Mucosa of descending colon (tissue), 3 donors: ENCODE data around the gene PSG5. TPM values are rescaled to one million over a fixed set of nuclear protein-coding genes. Genes with fewer than 3 reads are reported as not detected.
"Not testable (repeated sequence)": the region's sequence is repeated elsewhere in the genome, so short reads cannot be mapped to it uniquely, and the experiment has no call there.

Experiments used
- ATAC-seq: fragments of 200-7000 bp; cut with Tn5 transposase; one replicate; pipeline ENCODE4 v1.9.1; 2020; ENCODE audit warnings: mild to moderate bottlenecking, moderate library complexity
- DNase-seq, 3 donors: peaks; one replicate each; pipeline ENCODE4 v3.0.0-alpha.2; 2020
- H3K36me3 ChIP-seq: fragments of 200-600 bp; one replicate; pipeline ENCODE4 v1.8.0; 2021; ENCODE audit warnings: low read depth, mild to moderate bottlenecking
- H3K4me1 ChIP-seq: fragments of 200-600 bp; one replicate; pipeline ENCODE4 v1.8.0; 2021; ENCODE audit warnings: low read depth, mild to moderate bottlenecking
- H3K4me3 ChIP-seq: fragments of 200-600 bp; one replicate; pipeline ENCODE4 v1.8.0; 2021; ENCODE audit warnings: mild to moderate bottlenecking
- H3K9me3 ChIP-seq: fragments of 200-600 bp; one replicate; pipeline ENCODE4 v1.8.0; 2021; ENCODE audit warnings: mild to moderate bottlenecking
- intact Hi-C, 2 donors: fragments of 100-400 bp; cut with DNase I in 1 of 2; cut with micrococcal nuclease in 1 of 2; formaldehyde crosslinking; loops; one replicate each; pipeline versions ENCODE4 v1.11.0 to v1.11.1; 2022; cut with DNase I, micrococcal nuclease
- total RNA-seq, 3 donors: library from RNA; stranded (reverse); fragmentation: NEBNext Ultra II Directional in 2 of 3; extraction: Animal tissue kit (Norgen Biotek cat#: 25700) in 2 of 3; gene quantifications; one replicate each; pipeline versions ENCODE4 v1.2.1 to v1.2.4, GENCODE V29; 2021 to 2023
- TF ChIP-seq, protein P1 (sequence below): fragments of 200-600 bp; IDR thresholded peaks from one replicate; pipeline ENCODE4 v1.8.0; 2022; ENCODE audit warnings: antibody characterized with exemption, mild to moderate bottlenecking
- donor health status: DM: no; HTN: no; CAD: no; lungs with moderate emphysema.
- donor health status: DM: no; HTN: no; CAD: no.
- donor health status: DM: no; HTN: yes; CAD: no.

The PSG5 gene
- total RNA-seq, 3 donors from 2014 or later = not detected

- ATAC-seq, H3K4me3 ChIP-seq, H3K9me3 ChIP-seq, DNase-seq, intact Hi-C loops, H3K36me3 ChIP-seq, H3K4me1 ChIP-seq: not testable (repeated sequence)
Measured at GRCh38 chr19:43181869-43182771, 4.2 kb downstream of the PSG5 start.

DNA sequence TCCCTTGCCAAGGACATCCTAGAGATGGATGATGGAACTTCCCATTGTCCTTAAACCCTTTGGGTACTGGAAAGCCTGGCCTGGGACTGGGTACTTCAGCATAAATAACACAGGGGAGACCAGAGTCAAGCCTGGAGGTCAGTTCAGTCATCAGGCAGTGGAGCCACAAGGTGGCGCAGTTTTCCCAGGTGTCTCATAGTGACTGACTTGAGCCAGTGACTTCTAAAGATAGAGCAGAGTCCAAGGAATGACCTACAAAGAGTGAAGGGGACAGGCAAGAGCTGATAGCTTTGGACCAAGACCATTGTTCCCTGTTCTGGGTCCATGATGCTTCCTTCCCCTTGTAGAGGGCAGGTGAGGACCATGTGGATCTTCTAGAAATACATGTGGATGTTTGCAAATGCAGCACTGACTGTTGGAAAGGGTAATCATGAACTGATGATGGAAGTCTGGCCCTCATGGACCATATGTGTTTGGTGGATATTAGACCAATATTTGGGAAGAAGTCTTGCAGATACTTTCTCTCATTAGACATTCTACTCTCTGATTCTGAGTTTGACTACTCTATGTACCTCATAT lies 6.7 kb downstream of the PSG5 start:
- H3K4me1 ChIP-seq, H3K9me3 ChIP-seq, intact Hi-C loops, H3K4me3 ChIP-seq, H3K36me3 ChIP-seq, ATAC-seq: not testable (repeated sequence)
- peak in 1 of 3 donors; percentile 16 for DNase-seq

DNA sequence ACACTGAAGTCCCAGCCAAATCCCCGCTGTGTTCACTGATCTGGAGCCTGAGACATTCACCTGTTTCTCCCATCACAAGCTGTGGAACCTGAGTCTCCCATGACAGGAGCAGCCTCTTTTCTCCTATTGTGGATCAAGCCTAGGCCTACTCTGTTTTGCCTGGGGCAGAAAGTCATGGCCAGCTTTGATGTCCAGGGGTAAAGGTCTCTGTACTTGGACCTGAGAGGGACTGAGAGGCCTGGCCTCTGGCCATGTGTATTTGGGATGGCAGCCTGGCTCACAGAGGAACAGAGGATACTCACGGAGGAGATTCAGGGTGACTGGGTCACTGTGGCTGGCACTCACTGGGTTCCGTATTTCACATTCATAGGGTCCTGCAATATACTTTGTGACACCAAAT lies 7.8 kb downstream of the PSG5 start:
- H3K36me3 ChIP-seq, DNase-seq, H3K4me1 ChIP-seq, intact Hi-C loops, H3K9me3 ChIP-seq, H3K4me3 ChIP-seq, ATAC-seq: not testable (repeated sequence)

DNA sequence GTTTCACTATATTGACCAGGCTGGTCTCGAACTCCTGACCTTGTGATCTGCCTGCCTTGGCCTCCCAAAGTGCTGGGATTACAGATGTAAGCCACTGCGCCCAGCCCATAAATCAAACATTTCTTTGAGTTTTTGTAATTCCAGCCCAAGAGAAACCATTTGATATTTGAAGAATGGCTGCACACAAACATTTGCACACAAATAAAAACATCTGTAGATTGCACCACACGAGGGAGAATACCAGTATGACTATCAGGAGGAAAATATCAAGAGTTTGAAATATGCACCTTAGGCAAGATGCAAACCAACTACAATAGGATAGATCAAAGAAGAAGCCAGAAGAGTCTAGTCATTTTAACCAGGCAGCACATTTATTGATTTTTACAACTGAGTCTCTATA lies 20.4 kb downstream of the PSG5 start:
- ATAC-seq, H3K36me3 ChIP-seq, intact Hi-C loops, H3K4me3 ChIP-seq, H3K4me1 ChIP-seq, H3K9me3 ChIP-seq, DNase-seq: not testable (repeated sequence)

DNA sequence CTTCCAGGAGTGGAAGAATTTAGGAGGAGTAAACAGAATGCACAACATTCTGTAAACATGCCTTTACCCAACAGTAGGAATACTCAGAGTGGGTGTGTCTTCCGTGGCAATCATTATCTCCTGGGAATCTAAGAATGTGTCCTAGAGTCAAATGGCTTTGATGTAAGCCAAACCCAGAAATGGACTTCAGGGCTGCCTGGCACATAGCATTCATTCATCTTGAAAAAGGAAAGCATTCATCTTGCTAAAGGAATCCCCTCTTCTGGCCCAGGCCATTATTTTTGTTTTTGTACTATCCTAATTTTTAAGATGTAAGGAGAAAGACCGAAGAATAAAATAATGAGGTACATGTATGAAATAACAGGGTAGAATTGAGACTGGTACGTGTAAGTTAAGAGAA lies 23.2 kb downstream of the PSG5 start:
- DNase-seq, H3K9me3 ChIP-seq, H3K4me3 ChIP-seq, intact Hi-C loops, H3K4me1 ChIP-seq, H3K36me3 ChIP-seq, ATAC-seq: not testable (repeated sequence)

GRCh38 chr19:43162261-43162660 lies 24.1 kb downstream of the PSG5 start:
- H3K4me1 ChIP-seq, H3K36me3 ChIP-seq, DNase-seq, ATAC-seq, H3K4me3 ChIP-seq, H3K9me3 ChIP-seq, intact Hi-C loops: not testable (repeated sequence)

DNA sequence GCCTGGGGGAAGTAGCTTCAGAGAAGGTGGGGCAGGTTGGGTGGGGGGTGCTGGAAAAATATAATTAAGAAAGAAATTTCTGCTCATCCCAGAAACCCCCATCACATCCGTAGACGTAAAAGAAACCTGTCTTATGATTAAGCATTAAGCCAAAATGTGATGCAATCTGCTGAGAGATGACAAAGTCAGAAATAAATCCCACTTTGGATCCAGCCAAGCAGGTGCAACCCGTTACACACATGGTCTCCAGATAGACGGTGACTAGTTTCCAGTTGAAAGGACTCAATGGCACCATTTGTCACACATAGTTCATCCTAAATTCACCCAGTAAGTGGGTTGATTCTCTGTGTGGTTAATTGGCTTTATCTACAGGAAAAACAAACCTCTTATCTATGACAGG lies 34.1 kb downstream of the PSG5 start:
- H3K9me3 ChIP-seq = no peaks in the 10 kb centered on the region

GRCh38 chr19:43149788-43150187 lies 36.5 kb downstream of the PSG5 start:
- H3K4me1 ChIP-seq, intact Hi-C loops, H3K9me3 ChIP-seq, H3K36me3 ChIP-seq, H3K4me3 ChIP-seq, DNase-seq, ATAC-seq: not testable (repeated sequence)

More for the DNA sequence above, 34.1 kb downstream of the PSG5 start:
- DNase-seq (no peak), ATAC-seq (no peak)
- Histone ChIP-seq H3K36me3 (no peaks in the 10 kb centered on the region), H3K4me1 (no peaks in the 10 kb centered on the region), H3K4me3 (no peak overlapping the region)
- intact Hi-C loops = no loop called here
- TF ChIP-seq, protein P1, sequence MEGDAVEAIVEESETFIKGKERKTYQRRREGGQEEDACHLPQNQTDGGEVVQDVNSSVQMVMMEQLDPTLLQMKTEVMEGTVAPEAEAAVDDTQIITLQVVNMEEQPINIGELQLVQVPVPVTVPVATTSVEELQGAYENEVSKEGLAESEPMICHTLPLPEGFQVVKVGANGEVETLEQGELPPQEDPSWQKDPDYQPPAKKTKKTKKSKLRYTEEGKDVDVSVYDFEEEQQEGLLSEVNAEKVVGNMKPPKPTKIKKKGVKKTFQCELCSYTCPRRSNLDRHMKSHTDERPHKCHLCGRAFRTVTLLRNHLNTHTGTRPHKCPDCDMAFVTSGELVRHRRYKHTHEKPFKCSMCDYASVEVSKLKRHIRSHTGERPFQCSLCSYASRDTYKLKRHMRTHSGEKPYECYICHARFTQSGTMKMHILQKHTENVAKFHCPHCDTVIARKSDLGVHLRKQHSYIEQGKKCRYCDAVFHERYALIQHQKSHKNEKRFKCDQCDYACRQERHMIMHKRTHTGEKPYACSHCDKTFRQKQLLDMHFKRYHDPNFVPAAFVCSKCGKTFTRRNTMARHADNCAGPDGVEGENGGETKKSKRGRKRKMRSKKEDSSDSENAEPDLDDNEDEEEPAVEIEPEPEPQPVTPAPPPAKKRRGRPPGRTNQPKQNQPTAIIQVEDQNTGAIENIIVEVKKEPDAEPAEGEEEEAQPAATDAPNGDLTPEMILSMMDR = no peak

- no peak overlapping the region for H3K4me3 ChIP-seq
- ATAC-seq (no peak), DNase-seq (no peak)
- H3K36me3 ChIP-seq = no peaks in the 10 kb centered on the region
- intact Hi-C loops = no loop called here
- TF ChIP-seq, protein P1 = no peak
- no peaks in the 10 kb centered on the region for H3K4me1 ChIP-seq
- no peaks in the 10 kb centered on the region for H3K9me3 ChIP-seq
Measured at GRCh38 chr19:43148233-43148632, 38.1 kb downstream of the PSG5 start.

DNA sequence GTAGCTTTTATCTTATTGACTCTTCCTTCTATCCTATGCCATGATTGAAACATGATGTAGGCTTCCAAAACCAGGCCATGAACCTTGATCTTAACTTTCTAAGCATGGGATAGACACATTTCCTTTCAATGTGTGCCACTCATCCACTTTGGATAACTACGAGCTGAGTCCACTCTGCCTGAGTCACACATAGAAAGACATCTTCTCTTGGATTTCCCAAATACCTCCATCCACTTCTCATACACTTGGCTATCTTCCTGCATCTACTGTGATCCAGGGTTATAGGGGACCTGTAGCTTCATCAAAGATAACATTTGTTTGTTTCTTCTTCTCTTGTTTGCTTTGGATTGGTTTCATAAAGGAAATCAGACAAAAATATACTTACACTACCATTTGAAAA lies 44.6 kb downstream of the PSG5 start:
- H3K4me1 ChIP-seq, DNase-seq, ATAC-seq, H3K9me3 ChIP-seq, intact Hi-C loops, H3K36me3 ChIP-seq, H3K4me3 ChIP-seq: not testable (repeated sequence)
